OCI-LY1 (cell line): ENCODE results near the gene MEGF8.

Source experiments
- CTCF ChIP-seq: fragments of 200-600 bp; sonication (generic), shearing (Covaris generic); IDR thresholded peaks from 2 replicates; pipeline ENCODE4 v1.5.1; 2017; ENCODE audit warnings: mild to moderate bottlenecking, antibody characterized with exemption, low read length, moderate library complexity, mixed read lengths
- EZH2 ChIP-seq: fragments of 200-600 bp; sonication (generic), shearing (Covaris generic); IDR thresholded peaks from 2 replicates; pipeline ENCODE4 v1.8.0; 2017; ENCODE audit warnings: borderline replicate concordance, mixed run types, mild to moderate bottlenecking, antibody characterized with exemption, low read length, moderate library complexity, mixed read lengths

DNA sequence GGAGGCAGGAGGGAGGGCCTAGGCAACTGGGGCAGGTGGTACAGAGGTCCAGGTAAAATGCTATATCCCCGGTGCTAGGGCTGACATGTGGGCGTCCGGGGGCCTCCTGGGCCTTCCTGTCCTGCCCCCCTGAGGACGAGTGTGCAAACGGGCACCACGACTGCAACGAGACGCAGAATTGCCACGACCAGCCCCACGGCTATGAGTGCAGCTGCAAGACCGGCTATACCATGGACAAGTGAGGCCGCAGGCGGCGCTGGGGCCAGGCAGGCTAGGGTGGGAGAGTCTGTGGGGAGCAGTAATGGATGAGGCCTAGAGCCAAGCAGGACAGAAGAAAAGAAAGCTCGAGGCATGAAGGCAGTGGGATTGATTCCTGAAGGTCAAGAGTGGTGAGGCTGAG lies 43.3 kb downstream of the MEGF8 start:
- TF ChIP-seq CTCF (no peak), EZH2 (no peak)
